AG09309 (cell line): ENCODE results near the gene ELN.
A peak's percentile ranks its signal among the peaks of the same experiment; 100 is the strongest.

Experiments used
- DNase-seq: peaks from one replicate; pipeline ENCODE4 v3.0.0-alpha.2; 2010; ENCODE audit warnings: low read depth
- H3K4me3 ChIP-seq: 2 replicates; pipeline ENCODE4 v1.5.1; 2011; ENCODE audit warnings: mild to moderate bottlenecking, low read depth, low read length, moderate library complexity; ENCODE audit not compliant: control insufficient read depth
- CTCF ChIP-seq: IDR thresholded peaks from 2 replicates; pipeline ENCODE4 v1.5.1; 2011; ENCODE audit warnings: mild to moderate bottlenecking, low read depth, low read length, inconsistent platforms; ENCODE audit not compliant: insufficient read depth, control insufficient read depth; ENCODE audit errors: missing control alignments

Gene ELN

DNA sequence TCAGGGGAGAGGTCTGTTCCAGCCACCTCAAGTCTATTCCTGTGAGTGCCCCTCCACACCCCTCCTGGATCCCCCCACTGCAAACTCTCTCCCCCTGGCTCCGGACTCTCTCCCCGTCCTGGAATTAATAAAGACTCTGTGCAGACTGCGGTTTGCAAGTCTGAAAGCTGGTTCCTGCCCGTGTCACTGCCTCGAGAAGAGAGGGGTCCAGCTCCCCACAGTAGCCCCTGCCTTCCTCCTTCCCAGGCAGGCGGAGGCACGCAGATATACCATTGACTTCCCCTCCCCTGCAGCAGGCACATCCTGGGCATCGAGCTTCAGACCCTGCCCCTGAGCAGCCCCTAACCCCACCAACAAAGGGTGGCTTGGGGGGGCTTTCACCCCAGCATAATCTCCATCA, 2.2 kb upstream of the ELN start:
- no peak for DNase-seq
- TF ChIP-seq CTCF: no peak
- no peak overlapping the region for H3K4me3 ChIP-seq

GRCh38 chr7:74026406-74026902, 1.5 kb upstream of the ELN start:
- DNase-seq: no peak
- H3K4me3 ChIP-seq: no peak overlapping the region
- no peak for TF ChIP-seq CTCF

DNA sequence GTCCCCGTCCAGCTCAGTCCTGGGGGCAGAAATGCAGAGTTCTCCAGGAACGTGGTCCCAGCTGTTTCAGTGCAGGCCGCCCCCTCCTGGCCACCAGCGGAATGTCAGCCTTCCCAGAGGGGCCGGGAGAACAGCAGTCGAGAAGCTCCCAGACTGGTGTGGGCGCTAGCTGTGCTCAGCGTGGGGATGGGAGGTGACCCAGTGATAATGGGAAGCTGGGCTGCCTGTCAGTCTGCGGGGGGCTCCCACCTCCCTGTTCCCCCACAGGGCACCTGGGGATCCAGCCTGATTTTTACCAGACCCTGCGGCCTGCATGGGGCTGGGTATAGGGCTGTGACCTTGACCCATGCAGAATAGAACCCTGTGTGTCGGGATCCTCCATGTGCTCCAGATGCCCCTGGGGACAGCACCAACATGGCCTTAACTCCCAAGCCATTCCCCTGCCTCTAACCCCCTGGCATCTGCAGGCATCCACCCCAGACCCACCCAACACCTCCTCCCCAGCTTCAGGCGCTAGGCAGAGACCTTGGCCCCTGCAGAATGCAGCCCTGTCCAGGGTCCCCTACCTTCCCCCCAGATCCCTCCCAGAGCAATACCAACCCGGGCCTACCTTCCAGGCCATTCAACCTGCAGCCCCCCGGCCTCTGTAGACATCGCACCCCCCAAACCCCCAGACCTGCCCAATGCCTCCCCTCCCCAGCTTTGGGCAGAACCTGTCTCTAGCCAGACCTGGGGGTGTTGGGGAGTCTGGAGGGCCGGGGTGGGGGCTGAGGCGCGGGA, 880 bp upstream of the ELN start:
- no peak overlapping the region for H3K4me3 ChIP-seq
- peak; percentile 97 for TF ChIP-seq CTCF
- DNase-seq: no peak

- no peak for DNase-seq
- H3K4me3 ChIP-seq: peak overlapping the region; percentile 37
- no peak for TF ChIP-seq CTCF
Observed at GRCh38 chr7:74028321-74028838, 407 bp downstream of the ELN start.

DNA sequence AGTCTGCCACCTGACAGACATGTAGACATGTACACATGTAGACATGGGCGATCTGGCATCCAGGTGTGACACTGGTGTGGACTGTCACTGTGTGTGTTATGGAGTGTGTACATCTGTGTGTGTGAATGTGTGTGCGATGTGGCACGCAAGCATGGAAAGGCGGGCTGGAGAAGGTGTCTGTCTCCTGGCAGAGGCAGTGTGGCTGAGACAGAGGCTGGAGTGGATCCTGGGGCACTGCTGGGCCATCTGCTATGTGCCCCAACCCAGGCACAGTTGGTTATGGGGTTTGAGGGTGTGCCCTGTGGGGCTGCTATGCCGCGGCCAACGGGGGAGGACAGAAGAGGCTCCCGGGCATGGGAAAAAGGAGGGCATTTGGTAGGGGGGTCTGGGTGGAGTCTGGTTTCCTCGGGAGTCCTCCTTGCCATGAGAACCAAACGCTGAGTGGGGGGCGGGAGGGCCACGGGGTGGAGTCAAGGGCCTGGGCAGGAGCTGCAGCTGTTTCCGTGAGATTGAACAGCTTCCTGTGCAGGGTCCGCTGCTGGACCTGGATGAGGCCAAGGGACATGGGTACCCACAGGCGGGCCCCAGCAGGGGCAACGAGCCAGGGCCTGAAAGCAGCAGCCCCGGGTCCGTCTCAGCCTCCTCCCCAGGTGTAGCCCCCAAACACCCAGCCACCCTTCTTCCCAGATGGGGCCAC, 1.3 kb downstream of the ELN start:
- TF ChIP-seq CTCF: no peak
- no peak for DNase-seq
- peak overlapping the region; percentile 37 for H3K4me3 ChIP-seq

- no peak for DNase-seq
- no peak overlapping the region for H3K4me3 ChIP-seq
- TF ChIP-seq CTCF: no peak
Observed at GRCh38 chr7:74029991-74030415, 2.0 kb downstream of the ELN start.
